ENCODE data around the gene FCF1.

The FCF1 gene

GRCh38 chr14:74739293-74740030 lies 26.5 kb downstream of the FCF1 start:
- TF ChIP-seq ZNF37A (tag by site-specific recombination; IDR thresholded peaks at IDR 0.05) (no peak), GLIS2 (tag by site-specific recombination; IDR thresholded peaks at IDR 0.05) (no peak), ZNF157 (tag by site-specific recombination; IDR thresholded peaks at IDR 0.05) (no peak), ZEB2 (tag by site-specific recombination; IDR thresholded peaks at IDR 0.05) (no peak), ZNF335 (tag by site-specific recombination; conservative IDR thresholded peaks at IDR 0.05) (no peak), ZNF600 (tag by site-specific recombination; IDR thresholded peaks at IDR 0.05) (no peak), KLF16 (tag by site-specific recombination; IDR thresholded peaks at IDR 0.05) (no peak), ZNF776 (tag by site-specific recombination; IDR thresholded peaks at IDR 0.05; ENCODE audit: borderline replicate concordance) (no peak), ZNF76 (tag by site-specific recombination; IDR thresholded peaks at IDR 0.05; ENCODE audit: borderline replicate concordance, low read depth) (no peak), SALL2 (tag by site-specific recombination; IDR thresholded peaks at IDR 0.05; ENCODE audit: borderline replicate concordance) (no peak), GLI4 (tag by site-specific recombination; IDR thresholded peaks at IDR 0.05) (no peak), ZNF843 (tag by site-specific recombination; IDR thresholded peaks at IDR 0.05) (no peak)
- TF ChIP-seq, protein P1, sequence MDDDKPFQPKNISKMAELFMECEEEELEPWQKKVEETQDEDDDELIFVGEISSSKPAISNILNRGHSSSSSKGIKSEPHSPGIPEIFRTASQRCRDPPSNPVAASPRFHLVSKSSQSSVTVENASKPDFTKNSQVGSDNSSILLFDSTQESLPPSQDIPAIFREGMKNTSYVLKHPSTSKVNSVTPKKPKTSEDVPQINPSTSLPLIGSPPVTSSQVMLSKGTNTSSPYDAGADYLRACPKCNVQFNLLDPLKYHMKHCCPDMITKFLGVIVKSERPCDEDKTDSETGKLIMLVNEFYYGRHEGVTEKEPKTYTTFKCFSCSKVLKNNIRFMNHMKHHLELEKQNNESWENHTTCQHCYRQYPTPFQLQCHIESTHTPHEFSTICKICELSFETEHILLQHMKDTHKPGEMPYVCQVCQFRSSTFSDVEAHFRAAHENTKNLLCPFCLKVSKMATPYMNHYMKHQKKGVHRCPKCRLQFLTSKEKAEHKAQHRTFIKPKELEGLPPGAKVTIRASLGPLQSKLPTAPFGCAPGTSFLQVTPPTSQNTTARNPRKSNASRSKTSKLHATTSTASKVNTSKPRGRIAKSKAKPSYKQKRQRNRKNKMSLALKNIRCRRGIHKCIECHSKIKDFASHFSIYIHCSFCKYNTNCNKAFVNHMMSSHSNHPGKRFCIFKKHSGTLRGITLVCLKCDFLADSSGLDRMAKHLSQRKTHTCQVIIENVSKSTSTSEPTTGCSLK (tag by site-specific recombination; IDR thresholded peaks at IDR 0.05) = no peak
- peaks cover 30 to 40% of the 10 kb centered on the region in 2 experiments for H3K36me3 ChIP-seq (ENCODE audit: control insufficient read depth in 2 of 2, insufficient read depth in 1 of 2, low read length in 2 of 2)
- no peaks in the 10 kb centered on the region; the same call in 1 of the 2 replicates for H3K4me1 ChIP-seq (ENCODE audit: control insufficient read depth, insufficient read depth, low read length)
- no peaks in the 10 kb centered on the region for H3K9me3 ChIP-seq (ENCODE audit: control insufficient read depth, insufficient read depth, low read depth, low read length)
- ChIA-PET POLR2A (interaction anchor here (1.4 kb wide), 1 partner anchor 24 kb away, joined by 5 read pairs; the partner anchor contains the start of gene YLPM1), CTCF (interaction anchor here (1.2 kb wide), 1 partner anchor 18 kb away, joined by 3 read pairs; no protein-coding TSS in a partner anchor)
- no peak overlapping the region for H3K4me3 ChIP-seq (ENCODE audit: low read depth, low read length)
- no peak overlapping the region for H3K27ac ChIP-seq (ENCODE audit: extremely low read depth, low read depth, low read length)

DNA sequence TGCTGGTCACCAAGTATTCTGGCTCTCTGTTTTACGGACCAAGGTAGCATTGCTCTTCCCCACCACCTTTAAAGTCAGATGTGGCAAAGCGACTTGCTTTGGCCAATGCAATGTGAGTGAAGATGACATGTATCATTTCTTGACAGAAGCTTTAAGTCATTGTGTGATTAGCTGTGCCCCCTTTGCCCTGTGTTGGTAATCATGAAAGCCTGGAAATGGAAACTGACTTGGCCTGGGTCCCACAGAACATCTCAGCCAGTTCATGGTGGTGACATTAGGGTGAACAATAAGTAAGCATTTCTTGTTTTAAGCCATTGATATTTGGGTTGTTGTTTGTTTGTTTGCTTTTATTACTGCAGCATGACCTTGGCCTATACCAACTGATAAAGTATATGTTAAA lies 34.3 kb downstream of the FCF1 start:
- Histone ChIP-seq H3K4me3 (ENCODE audit: low read depth, low read length) (no peak overlapping the region), H3K4me1 (ENCODE audit: control insufficient read depth, insufficient read depth, low read length) (no peaks in the 10 kb centered on the region), H3K27ac (ENCODE audit: extremely low read depth, low read depth, low read length) (no peak overlapping the region), H3K9me3 (ENCODE audit: control insufficient read depth, insufficient read depth, low read depth, low read length) (no peaks in the 10 kb centered on the region), H3K36me3 (ENCODE audit: control insufficient read depth in 2 of 2, insufficient read depth in 1 of 2, low read length in 2 of 2) (no peaks in the 10 kb centered on the region)
- POLR2A ChIA-PET = no interaction called here
- no peak for TF ChIP-seq YY2 (tag by site-specific recombination; IDR thresholded peaks at IDR 0.05)
- no peak for TF ChIP-seq ZBTB44 (tag by site-specific recombination; IDR thresholded peaks at IDR 0.05)
- TF ChIP-seq ZNF48 (tag by site-specific recombination; IDR thresholded peaks at IDR 0.05) = no peak
- TF ChIP-seq, protein P2, sequence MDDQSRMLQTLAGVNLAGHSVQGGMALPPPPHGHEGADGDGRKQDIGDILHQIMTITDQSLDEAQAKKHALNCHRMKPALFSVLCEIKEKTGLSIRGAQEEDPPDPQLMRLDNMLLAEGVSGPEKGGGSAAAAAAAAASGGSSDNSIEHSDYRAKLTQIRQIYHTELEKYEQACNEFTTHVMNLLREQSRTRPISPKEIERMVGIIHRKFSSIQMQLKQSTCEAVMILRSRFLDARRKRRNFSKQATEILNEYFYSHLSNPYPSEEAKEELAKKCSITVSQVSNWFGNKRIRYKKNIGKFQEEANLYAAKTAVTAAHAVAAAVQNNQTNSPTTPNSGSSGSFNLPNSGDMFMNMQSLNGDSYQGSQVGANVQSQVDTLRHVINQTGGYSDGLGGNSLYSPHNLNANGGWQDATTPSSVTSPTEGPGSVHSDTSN (CRISPR knock-in tag; IDR thresholded peaks at IDR 0.05) = no peak
- TF ChIP-seq PRDM1 (tag by site-specific recombination; IDR thresholded peaks at IDR 0.05) = no peak
- CTCF ChIA-PET = no interaction called here
